Activated CD4-positive, alpha-beta T cell treated with anti-CD3 and anti-CD28 coated beads for 1 hour (primary cell): ENCODE measurements around the gene PDE6H.

Experiments
- DNase-seq: peaks from one replicate; pipeline ENCODE4 v3.0.0-alpha.2; 2020

Gene PDE6H

DNA sequence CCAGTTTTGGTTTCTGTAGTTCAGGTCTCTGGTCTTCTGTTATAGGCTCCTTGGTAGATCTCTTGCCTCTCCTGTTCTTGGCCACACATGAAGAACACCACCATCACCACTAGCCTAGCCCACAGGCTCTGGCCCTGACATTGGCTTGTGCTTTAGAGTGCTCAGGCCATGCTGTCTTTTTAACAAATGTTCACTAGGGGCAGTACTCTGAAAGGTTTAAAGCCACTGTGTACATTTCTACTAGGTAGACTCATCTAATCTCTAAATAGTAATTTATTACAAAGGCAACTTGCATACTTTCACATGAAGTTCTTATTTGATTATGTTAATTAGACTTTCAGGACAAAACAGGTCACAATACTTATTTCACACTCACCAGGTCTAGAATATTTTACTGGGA lies 38.3 kb downstream of the PDE6H start:
- DNase-seq, result no peak

- DNase-seq, result no peak
These were observed 40.9 kb downstream of the PDE6H start for GRCh38 chr12:15013634-15014179.

DNA sequence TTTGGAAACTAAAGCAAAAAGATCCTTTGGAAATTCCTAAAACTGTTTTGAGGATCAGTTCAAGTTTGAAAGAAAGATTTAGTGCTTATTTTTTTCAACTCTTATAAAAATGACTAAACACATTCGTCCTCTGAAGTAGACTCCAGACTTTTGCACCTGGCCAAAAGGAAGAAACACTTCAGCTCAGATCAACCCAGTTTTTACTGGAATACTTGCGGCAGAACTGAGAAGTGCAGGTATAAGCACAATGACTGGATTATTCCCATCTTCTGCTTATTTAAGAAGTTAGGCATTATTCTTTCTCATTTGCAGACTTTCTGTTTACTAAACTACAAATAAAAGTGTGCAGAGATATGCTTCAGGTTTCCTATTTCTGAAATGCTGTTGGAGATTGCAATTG lies 41.9 kb downstream of the PDE6H start:
- DNase-seq, result no peak

GRCh38 chr12:15015121-15015520 lies 42.3 kb downstream of the PDE6H start:
- no peak for DNase-seq

DNA sequence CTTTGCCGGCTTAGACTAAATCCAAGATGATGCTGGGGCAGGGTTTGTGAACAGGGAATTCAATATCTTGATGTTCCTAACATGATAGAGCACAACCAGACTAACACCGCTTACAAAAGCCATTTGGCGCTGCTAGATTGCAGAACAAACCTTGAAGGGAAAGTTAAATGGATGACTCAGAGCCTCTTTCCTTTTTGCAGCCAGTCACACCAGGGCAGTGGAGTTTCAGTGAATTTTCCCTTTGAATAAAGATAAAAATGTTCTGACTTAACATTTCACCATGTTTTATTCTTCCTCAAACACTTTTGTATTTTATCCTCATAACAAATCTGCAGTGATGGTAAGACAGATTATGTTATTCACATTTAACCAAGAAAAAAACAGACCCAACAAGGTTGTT lies 47.3 kb downstream of the PDE6H start:
- DNase-seq, result no peak
